Smooth muscle cell (in vitro differentiated cells): ENCODE data around the gene PEA15. TPM values are rescaled to one million over a fixed set of nuclear protein-coding genes. Genes with fewer than 3 reads are reported as not detected.

ENCODE experiments used
- DNase-seq: peaks from one replicate; lab custom pipeline; 2025; ENCODE audit not compliant: unreplicated experiment; lab: John Stamatoyannopoulos, UW
- H2AFZ ChIP-seq: fragments of 200-600 bp; sonication (generic); 2 replicates; pipeline ENCODE4 v1.6.0; 2016; ENCODE audit warnings: antibody characterized with exemption, low read depth, mild to moderate bottlenecking
- H3F3A ChIP-seq: fragments of 200-600 bp; sonication (generic); 2 replicates; pipeline ENCODE4 v1.6.0; 2017; ENCODE audit warnings: antibody characterized with exemption, low read depth
- H3K27ac ChIP-seq: fragments of 200-600 bp; sonication (generic); 2 replicates; pipeline ENCODE4 v1.5.1; 2016; ENCODE audit warnings: low read depth, mild to moderate bottlenecking
- H3K27me3 ChIP-seq: fragments of 200-600 bp; sonication (generic); 2 replicates; pipeline ENCODE4 v1.6.1; 2016; ENCODE audit warnings: low read depth, mild to moderate bottlenecking
- H3K36me3 ChIP-seq: fragments of 200-600 bp; sonication (generic); 2 replicates; pipeline ENCODE4 v1.5.1; 2016; ENCODE audit warnings: low read depth
- H3K4me1 ChIP-seq: fragments of 200-600 bp; sonication (generic); 2 replicates; pipeline ENCODE4 v1.5.1; 2016; ENCODE audit warnings: low read depth
- H3K4me2 ChIP-seq: fragments of 200-600 bp; sonication (generic); 2 replicates; pipeline ENCODE4 v1.6.0; 2016; ENCODE audit warnings: mild to moderate bottlenecking
- H3K4me3 ChIP-seq: fragments of 200-600 bp; sonication (generic); 2 replicates; pipeline ENCODE4 v1.5.1; 2016; ENCODE audit warnings: mild to moderate bottlenecking
- H3K79me2 ChIP-seq: fragments of 200-600 bp; sonication (generic); 2 replicates; pipeline ENCODE4 v1.6.0; 2016; ENCODE audit warnings: low read depth, mild to moderate bottlenecking
- H3K9ac ChIP-seq: fragments of 200-600 bp; sonication (generic); 2 replicates; pipeline ENCODE4 v1.6.0; 2016; ENCODE audit warnings: low read depth
- H3K9me3 ChIP-seq: fragments of 200-600 bp; sonication (generic); replicated peaks from 2 replicates; pipeline ENCODE4 v1.5.1; 2016; ENCODE audit warnings: low read depth
- H4K20me1 ChIP-seq: fragments of 200-600 bp; sonication (generic); 2 replicates; pipeline ENCODE4 v1.6.0; 2016; ENCODE audit warnings: low read depth
- WGBS: methylation state at CpG from one replicate; pipeline ENCODE4 v1.1.7; 2016; ENCODE audit warnings: low lambda C conversion rate; 5-methylcytosine and 5-hydroxymethylcytosine counted together
- polyA plus RNA-seq: library from polyadenylated mRNA; unstranded; fragments of >200 nt; fragmentation: Nextera tagmentation; extraction: Ambion mirVana; gene quantifications from 2 replicates; pipeline ENCODE4 v1.2.1, GENCODE V29; 2016
- total RNA-seq: library from RNA; depleted of rRNA; stranded (reverse); fragments of >200 nt; gene quantifications from 2 replicates; pipeline ENCODE4 v1.2.3, GENCODE V29; 2014
- TF ChIP-seq, protein P1 (sequence below): fragments of 200-600 bp; sonication (generic); IDR thresholded peaks from 2 replicates; pipeline ENCODE4 v1.5.1; 2017; ENCODE audit warnings: borderline replicate concordance, mild to moderate bottlenecking, antibody characterized with exemption; ENCODE audit not compliant: insufficient read depth, poor library complexity, severe bottlenecking

The PEA15 gene
- total and polyA plus RNA-seq, 2 experiments from 2014 or later = 73.1 to 115 TPM

DNA sequence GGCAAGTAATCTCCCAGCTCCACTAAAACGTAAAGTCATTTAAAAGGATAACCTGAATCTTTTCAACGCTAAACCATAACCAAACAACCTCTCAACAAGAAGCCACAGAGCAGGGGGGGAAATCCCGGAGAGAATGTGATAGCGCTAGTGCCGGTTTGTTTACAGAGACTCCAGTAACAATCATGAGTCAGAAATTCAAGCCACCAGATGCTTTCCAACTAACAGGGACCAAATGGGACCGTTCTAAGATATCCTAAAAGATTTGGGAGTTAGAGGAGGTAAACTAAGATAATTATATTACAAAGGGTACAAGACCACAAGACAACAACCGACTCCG lies 56.3 kb downstream of the PEA15 start:
- no peaks in the 10 kb centered on the region for H3K9me3 ChIP-seq
- peaks cover 23% of the 10 kb centered on the region for H3F3A ChIP-seq
- peak; percentile 26 for DNase-seq
- peak overlapping the region; percentile 100 for H3K27ac ChIP-seq
- peaks cover 32% of the 10 kb centered on the region for H3K4me1 ChIP-seq
- no peaks in the 10 kb centered on the region for H3K27me3 ChIP-seq
- no peaks in the 10 kb centered on the region for H3K36me3 ChIP-seq
- peaks cover 35% of the 10 kb centered on the region for H3K79me2 ChIP-seq
- TF ChIP-seq, protein P1, sequence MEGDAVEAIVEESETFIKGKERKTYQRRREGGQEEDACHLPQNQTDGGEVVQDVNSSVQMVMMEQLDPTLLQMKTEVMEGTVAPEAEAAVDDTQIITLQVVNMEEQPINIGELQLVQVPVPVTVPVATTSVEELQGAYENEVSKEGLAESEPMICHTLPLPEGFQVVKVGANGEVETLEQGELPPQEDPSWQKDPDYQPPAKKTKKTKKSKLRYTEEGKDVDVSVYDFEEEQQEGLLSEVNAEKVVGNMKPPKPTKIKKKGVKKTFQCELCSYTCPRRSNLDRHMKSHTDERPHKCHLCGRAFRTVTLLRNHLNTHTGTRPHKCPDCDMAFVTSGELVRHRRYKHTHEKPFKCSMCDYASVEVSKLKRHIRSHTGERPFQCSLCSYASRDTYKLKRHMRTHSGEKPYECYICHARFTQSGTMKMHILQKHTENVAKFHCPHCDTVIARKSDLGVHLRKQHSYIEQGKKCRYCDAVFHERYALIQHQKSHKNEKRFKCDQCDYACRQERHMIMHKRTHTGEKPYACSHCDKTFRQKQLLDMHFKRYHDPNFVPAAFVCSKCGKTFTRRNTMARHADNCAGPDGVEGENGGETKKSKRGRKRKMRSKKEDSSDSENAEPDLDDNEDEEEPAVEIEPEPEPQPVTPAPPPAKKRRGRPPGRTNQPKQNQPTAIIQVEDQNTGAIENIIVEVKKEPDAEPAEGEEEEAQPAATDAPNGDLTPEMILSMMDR = no peak
- no peak overlapping the region for H2AFZ ChIP-seq
- H3K4me2 ChIP-seq = peak overlapping the region; percentile 93
- H3K4me3 ChIP-seq = peak overlapping the region; percentile 74
- under 1% methylated on average over 8 of the region's 8 CpGs for WGBS
- H3K9ac ChIP-seq = peak overlapping the region; percentile 99
- H4K20me1 ChIP-seq = peaks cover 45% of the 10 kb centered on the region

DNA sequence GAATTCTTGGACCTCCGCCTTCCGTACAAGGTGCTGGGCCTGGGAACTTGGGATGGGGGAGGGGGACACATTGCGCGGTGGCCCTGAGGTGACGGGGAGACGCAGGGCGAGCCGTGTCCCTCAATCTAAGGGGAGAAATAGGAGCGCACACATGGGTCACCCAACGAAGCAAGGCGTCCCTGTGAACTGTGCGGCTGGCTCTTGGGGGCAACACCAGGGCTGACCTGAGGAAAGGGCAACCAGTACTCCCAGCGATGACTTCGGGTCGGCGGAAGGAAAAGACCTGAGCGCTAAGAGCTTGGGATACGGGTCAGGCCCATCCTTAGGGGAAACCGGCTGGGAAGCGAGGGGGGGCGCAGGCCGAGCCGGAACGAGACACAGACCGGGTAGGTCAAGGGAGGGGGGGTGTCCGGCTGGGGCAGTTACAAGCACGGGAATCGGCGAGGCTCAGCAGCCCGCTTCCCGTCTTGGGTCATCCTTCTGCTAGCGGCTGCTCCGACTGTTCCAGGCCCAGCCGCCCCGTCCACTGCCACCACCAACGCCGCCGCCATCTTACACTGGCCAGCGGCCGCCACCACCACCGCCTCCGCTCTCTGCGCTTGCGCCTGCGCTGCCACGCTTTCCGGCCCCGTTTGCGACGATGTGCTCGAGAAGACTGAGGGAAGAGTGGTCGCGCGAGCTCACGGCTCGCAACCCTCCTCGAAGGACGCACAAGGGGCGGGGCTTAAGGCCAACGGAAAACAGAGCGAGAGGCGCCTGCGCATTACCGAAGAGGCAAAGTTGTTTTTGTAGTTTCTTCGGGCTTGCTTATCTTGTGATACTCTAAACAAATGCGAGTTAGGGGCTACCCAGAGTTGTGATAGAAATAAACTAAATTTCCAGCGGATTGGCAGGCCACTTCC lies 57.0 kb downstream of the PEA15 start, which contains the start of gene DCAF8:
Gene DCAF8, minus strand, starts transcription at position 657 of the 902 bp plus-strand sequence. CDS start 18,541 bp downstream, outside the sequence.
- Histone ChIP-seq H3F3A (peaks cover 23% of the 10 kb centered on the region), H3K4me1 (peaks cover 26% of the 10 kb centered on the region), H4K20me1 (peaks cover 39% of the 10 kb centered on the region), H3K4me2 (peak within 1 kb of the TSS; percentile 93), H3K79me2 (peaks cover 34% of the 10 kb centered on the region), H3K27me3 (no peaks in the 10 kb centered on the region), H2AFZ (peak within 1 kb of the TSS; percentile 94), H3K27ac (peak within 1 kb of the TSS; percentile 100), H3K9me3 (no peaks in the 10 kb centered on the region), H3K9ac (peak within 1 kb of the TSS; percentile 99), H3K36me3 (no peaks in the 10 kb centered on the region), H3K4me3 (peak within 1 kb of the TSS; percentile 74)
- TF ChIP-seq, protein P1 = no peak
- DNase-seq = peak; percentile 90
- WGBS = under 1% methylated on average over 66 of the region's 67 CpGs

DNA sequence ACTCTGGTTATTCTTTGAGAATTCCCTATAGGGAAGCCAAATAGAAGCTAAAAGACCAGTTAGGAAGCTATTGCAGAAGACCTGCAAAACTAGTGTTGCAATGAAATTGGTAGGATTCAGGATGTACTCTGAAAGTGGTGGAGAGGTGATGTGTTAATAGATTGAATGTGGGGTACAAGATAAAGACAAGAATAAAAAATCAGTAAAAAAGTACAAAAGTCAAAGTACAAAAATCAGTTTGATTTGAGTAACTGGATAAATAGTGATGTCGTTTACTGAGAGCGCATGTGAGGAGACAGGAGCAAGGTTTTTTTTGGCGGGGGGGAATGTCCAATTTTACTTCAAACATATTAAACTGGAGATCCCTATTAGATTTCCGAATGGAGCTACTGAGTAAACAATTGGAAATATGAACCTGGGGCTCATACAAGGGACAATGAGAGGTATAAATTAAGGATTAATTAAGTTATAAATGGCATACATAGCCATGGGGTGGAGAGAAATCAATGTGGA lies 59.7 kb downstream of the PEA15 start:
- DNase-seq = no peak
- H3K4me2 ChIP-seq = no peak overlapping the region
- peaks cover 7% of the 10 kb centered on the region for H3K79me2 ChIP-seq
- peaks cover 15% of the 10 kb centered on the region for H3K4me1 ChIP-seq
- peaks cover 12% of the 10 kb centered on the region for H4K20me1 ChIP-seq
- no peak overlapping the region for H2AFZ ChIP-seq
- H3K27ac ChIP-seq = no peak overlapping the region
- H3K9me3 ChIP-seq = no peaks in the 10 kb centered on the region
- H3K36me3 ChIP-seq = no peaks in the 10 kb centered on the region
- H3K27me3 ChIP-seq = no peaks in the 10 kb centered on the region
- no peak overlapping the region for H3K9ac ChIP-seq
- peaks cover 19% of the 10 kb centered on the region for H3F3A ChIP-seq
- WGBS = 84% methylated on average over 4 of the region's 4 CpGs
- no peak overlapping the region for H3K4me3 ChIP-seq
- TF ChIP-seq, protein P1 = no peak

Other genes starting within 250 kb of the PEA15 start
- 4.7 and 5.2 TPM in 2 replicates for gene PIGM, start 173.4 kb upstream of the PEA15 start, total RNA-seq
- 2.9 and 3.0 TPM in 2 replicates for gene PIGM, start 173.4 kb upstream of the PEA15 start, polyA plus RNA-seq
- gene KCNJ10, start 135.2 kb upstream of the PEA15 start, total RNA-seq = not detected in 2 replicates
- gene KCNJ10, start 135.2 kb upstream of the PEA15 start, polyA plus RNA-seq = not detected in 2 replicates
- not detected in 2 replicates for gene KCNJ9, start 123.8 kb upstream of the PEA15 start, total RNA-seq
- not detected in 2 replicates for gene KCNJ9, start 123.8 kb upstream of the PEA15 start, polyA plus RNA-seq
- gene IGSF8, start 106.8 kb upstream of the PEA15 start, total RNA-seq = 17.3 and 20.8 TPM in 2 replicates
- gene IGSF8, start 106.8 kb upstream of the PEA15 start, polyA plus RNA-seq = 30.2 and 35.5 TPM in 2 replicates
- gene ATP1A2, start 89.6 kb upstream of the PEA15 start, total RNA-seq = not detected in 2 replicates
- gene ATP1A2, start 89.6 kb upstream of the PEA15 start, polyA plus RNA-seq = 0.07 TPM in 1 of 2 replicates, not detected in the other
- not detected in 2 replicates for gene ATP1A4, start 53.8 kb upstream of the PEA15 start, total RNA-seq
- not detected in 2 replicates for gene ATP1A4, start 53.8 kb upstream of the PEA15 start, polyA plus RNA-seq
- 0.36 TPM in 1 of 2 replicates, not detected in the other for gene CASQ1, start 14.8 kb upstream of the PEA15 start, total RNA-seq
- 0.48 TPM in 1 of 2 replicates, not detected in the other for gene CASQ1, start 14.8 kb upstream of the PEA15 start, polyA plus RNA-seq
- gene DCAF8, start 57.2 kb downstream of the PEA15 start, total RNA-seq = 56.7 and 63.6 TPM in 2 replicates
- gene DCAF8, start 57.2 kb downstream of the PEA15 start, polyA plus RNA-seq = 79.9 and 92.6 TPM in 2 replicates
- 40.2 and 47.1 TPM in 2 replicates for gene PEX19, start 79.7 kb downstream of the PEA15 start, total RNA-seq
- 29.2 and 34.5 TPM in 2 replicates for gene PEX19, start 79.7 kb downstream of the PEA15 start, polyA plus RNA-seq
- 171 and 197 TPM in 2 replicates for gene COPA, start 137.9 kb downstream of the PEA15 start, total RNA-seq
- 182 and 196 TPM in 2 replicates for gene COPA, start 137.9 kb downstream of the PEA15 start, polyA plus RNA-seq
- 67.4 and 73.4 TPM in 2 replicates for gene NCSTN, start 138.0 kb downstream of the PEA15 start, total RNA-seq
- gene NCSTN, start 138.0 kb downstream of the PEA15 start, polyA plus RNA-seq = 67.6 and 81.4 TPM in 2 replicates
- gene NHLH1, start 161.7 kb downstream of the PEA15 start, total RNA-seq = 0.99 TPM in 1 of 2 replicates, not detected in the other
- gene NHLH1, start 161.7 kb downstream of the PEA15 start, polyA plus RNA-seq = 0.27 and 0.46 TPM in 2 replicates
- 12.2 and 12.6 TPM in 2 replicates for gene VANGL2, start 195.2 kb downstream of the PEA15 start, total RNA-seq
- gene VANGL2, start 195.2 kb downstream of the PEA15 start, polyA plus RNA-seq = 7.1 and 8.3 TPM in 2 replicates